Measurements from ENCODE around the gene POFUT1.
A peak's percentile ranks its signal among the peaks of the same experiment; 100 is the strongest.
"Not testable (repeated sequence)": the region's sequence is repeated elsewhere in the genome, so short reads cannot be mapped to it uniquely, and the experiment has no call there.

POFUT1 gene

GRCh38 chr20:32236819-32237218 is 29.1 kb downstream of the POFUT1 start:
- DNase-seq = no peak

GRCh38 chr20:32237419-32237818 is 29.7 kb downstream of the POFUT1 start:
- no peak for DNase-seq

- DNase-seq = no peak
Measured at GRCh38 chr20:32238483-32239425, 31.1 kb downstream of the POFUT1 start.

- DNase-seq = no peak
Measured at GRCh38 chr20:32240205-32240604, 32.5 kb downstream of the POFUT1 start.

- no peak for DNase-seq
Measured at GRCh38 chr20:32241807-32242206, 34.1 kb downstream of the POFUT1 start.

GRCh38 chr20:32244150-32244823 is 36.6 kb downstream of the POFUT1 start:
- no peak for DNase-seq

- no peak for DNase-seq
Measured at GRCh38 chr20:32244959-32245358, 37.3 kb downstream of the POFUT1 start.

GRCh38 chr20:32246208-32246607 is 38.5 kb downstream of the POFUT1 start:
- DNase-seq = not testable (repeated sequence)

- no peak for DNase-seq
Measured at GRCh38 chr20:32248043-32248442, 40.4 kb downstream of the POFUT1 start.

- DNase-seq = no peak
Measured at GRCh38 chr20:32249030-32249738, 41.5 kb downstream of the POFUT1 start.

- DNase-seq = no peak
Measured at GRCh38 chr20:32251470-32251869, 43.8 kb downstream of the POFUT1 start.

GRCh38 chr20:32252189-32252588 is 44.5 kb downstream of the POFUT1 start:
- no peak for DNase-seq

GRCh38 chr20:32260973-32261372 is 53.3 kb downstream of the POFUT1 start:
- not testable (repeated sequence) for DNase-seq

- DNase-seq = no peak
Measured at GRCh38 chr20:32261644-32262043, 54.0 kb downstream of the POFUT1 start.

GRCh38 chr20:32263398-32263954 is 55.8 kb downstream of the POFUT1 start:
- DNase-seq = no peak

- DNase-seq = no peak
Measured at GRCh38 chr20:32271620-32272019, 63.9 kb downstream of the POFUT1 start.

- DNase-seq = no peak
Measured at GRCh38 chr20:32274359-32274758, 66.7 kb downstream of the POFUT1 start.

GRCh38 chr20:32275163-32275562 is 67.5 kb downstream of the POFUT1 start:
- DNase-seq = not testable (repeated sequence)

- DNase-seq = peak; percentile 79
Measured at GRCh38 chr20:32277361-32278198, 69.9 kb downstream of the POFUT1 start, which contains the start of gene KIF3B. Gene KIF3B (plus strand): TSS chr20:32277651. CDS start chr20:32309778, 32,127 bp downstream.

GRCh38 chr20:32278199-32278643 is 70.5 kb downstream of the POFUT1 start:
- DNase-seq = no peak

- DNase-seq = no peak
Measured at GRCh38 chr20:32281711-32282110, 74.0 kb downstream of the POFUT1 start.

GRCh38 chr20:32282461-32282860 is 74.8 kb downstream of the POFUT1 start:
- DNase-seq = no peak

Measured in activated effector memory CD4-positive, alpha-beta T cell treated with Interleukin-2 at 50 U/mL for 16 hours (primary cell).